ENCODE data around the gene FAM110A. TPM values are rescaled to one million over a fixed set of nuclear protein-coding genes. Genes with fewer than 3 reads are reported as not detected.

FAM110A gene
- total and polyA plus RNA-seq, 2 of the 8 experiments (the other 6 are each of a cell fraction or from before 2014, with no cell fraction given): 10.1 to 10.9 TPM

GRCh38 chr20:891058-891705 is 57.7 kb downstream of the FAM110A start:
- Histone ChIP-seq H3K27me3 (replicated peaks in 1 of 4; ENCODE audit: control insufficient read depth in 3 of 4, extremely low read depth in 1 of 4, insufficient read depth in 3 of 4, low read length in 3 of 4) (no peaks in the 10 kb centered on the region; a peak in 1 of 7 replicates), H4K5ac (ENCODE audit: insufficient read length, low read depth, low read length) (no peak overlapping the region), H3K9me3 (ENCODE audit: insufficient read depth in 2 of 2, low read depth in 1 of 2, low read length in 1 of 2) (no peaks in the 10 kb centered on the region), H3K23me2 (ENCODE audit: low read depth, low read length) (no peaks in the 10 kb centered on the region), H3K4me3 (ENCODE audit: extremely low read depth in 1 of 4, insufficient read depth in 2 of 4, low read depth in 3 of 4, low read length in 4 of 4) (no peak overlapping the region), H3K4me1 (replicated peaks in 1 of 4; ENCODE audit: control insufficient read depth in 3 of 4, insufficient read depth in 4 of 4, low read length in 3 of 4) (no peaks in the 10 kb centered on the region), H2BK5ac (ENCODE audit: low read depth, low read length) (no peak overlapping the region), H4K8ac (ENCODE audit: extremely low read depth, insufficient read depth, low read length) (no peak overlapping the region), H2BK20ac (ENCODE audit: low read length) (no peak overlapping the region), H2BK120ac (replicated peaks; ENCODE audit: low read depth, low read length) (no peak overlapping the region), H4K91ac (replicated peaks; ENCODE audit: insufficient read length, low read length) (peak overlapping the region; percentile 6), H3K27ac (ENCODE audit: low read depth, low read length) (no peak overlapping the region), H2AK5ac (ENCODE audit: low read depth, low read length) (no peak overlapping the region), H4K20me1 (replicated peaks in 1 of 2; ENCODE audit: control insufficient read depth in 1 of 2, insufficient read depth in 2 of 2, low read length in 2 of 2) (no peaks in the 10 kb centered on the region), H3K56ac (replicated peaks; ENCODE audit: insufficient read length, low read depth, low read length) (no peak overlapping the region), H3K79me2 (ENCODE audit: control insufficient read depth in 1 of 2, insufficient read depth in 2 of 2, low read length in 2 of 2) (no peaks in the 10 kb centered on the region), H3K14ac (ENCODE audit: insufficient read length) (no peak overlapping the region), H3K36me3 (ENCODE audit: control insufficient read depth in 2 of 4, insufficient read depth in 4 of 4, low read length in 3 of 4) (no peaks in the 10 kb centered on the region), H3K9ac (replicated peaks in 1 of 4; ENCODE audit: extremely low read depth in 1 of 4, low read depth in 3 of 4, low read length in 3 of 4) (no peak overlapping the region), H3K18ac (ENCODE audit: extremely low read depth, low read length) (no peak overlapping the region), H2BK15ac (ENCODE audit: low read length) (no peak overlapping the region), H3K4me2 (ENCODE audit: insufficient read depth in 1 of 2, low read depth in 2 of 2, low read length in 2 of 2) (no peak overlapping the region), H3K79me1 (ENCODE audit: low read depth, low read length) (no peaks in the 10 kb centered on the region), H3K4ac (replicated peaks; ENCODE audit: insufficient read length, low read depth, low read length) (no peak overlapping the region), H2AFZ (ENCODE audit: low read length) (no peak overlapping the region), H3K23ac (ENCODE audit: insufficient read length) (no peak overlapping the region), H2BK12ac (ENCODE audit: low read depth, low read length) (no peak overlapping the region)
- WGBS, 2 experiments (ENCODE audit: extremely low coverage in 1 of 2, insufficient coverage in 1 of 2, insufficient read length in 1 of 2, insufficient replicate concordance in 2 of 2, low coverage in 1 of 2, low lambda C conversion rate in 2 of 2, missing lambda C conversion rate in 1 of 2): 93% methylated on average over 6 of the region's 6 CpGs; no CpG with 5 or more reads in 1 of the 2 experiments
- POLR2A ChIA-PET (ENCODE audit: partially characterized antibody): interaction anchor here (1.7 kb wide), 1 partner anchor 72 kb away, joined by 4 read pairs; no protein-coding TSS in a partner anchor
- DNase-seq (ENCODE audit: low read depth in 1 of 2, low spot score in 2 of 2) (no peak), FAIRE-seq (no peak)
- CTCF ChIA-PET (ENCODE audit: partially characterized antibody): interaction anchor here (0.9 to 14.5 kb wide), 6 partner anchors 15 to 75 kb away, joined by 3 to 191 read pairs (median 5); no protein-coding TSS in a partner anchor
- TF ChIP-seq EP300 (IDR thresholded peaks at IDR 0.05; ENCODE audit: borderline replicate concordance in 1 of 2, low read depth in 2 of 2, low read length in 2 of 2): no peak
- TF ChIP-seq HDAC6 (IDR thresholded peaks at IDR 0.05; ENCODE audit: low read depth, low read length): no peak
- TF ChIP-seq RAD21 (IDR thresholded peaks at IDR 0.05 in 1 of 2, conservative IDR thresholded peaks at IDR 0.05 in 1 of 2; ENCODE audit: low read depth in 2 of 2, low read length in 2 of 2): no peak
- TF ChIP-seq MAX (IDR thresholded peaks at IDR 0.05): no peak
- no peak for TF ChIP-seq TCF12 (IDR thresholded peaks at IDR 0.05; ENCODE audit: low read depth, low read length)
- no peak for TF ChIP-seq CTBP2 (IDR thresholded peaks at IDR 0.05; ENCODE audit: borderline replicate concordance, insufficient read depth, insufficient read length, low read length)
- TF ChIP-seq RFX5 (IDR thresholded peaks at IDR 0.05; ENCODE audit: borderline replicate concordance, low read depth, low read length): no peak
- no peak for TF ChIP-seq KDM1A (IDR thresholded peaks at IDR 0.05; ENCODE audit: borderline replicate concordance, low read length)
- TF ChIP-seq EGR1 (IDR thresholded peaks at IDR 0.05; ENCODE audit: borderline replicate concordance, low read depth, low read length): no peak
- TF ChIP-seq PHF8 (conservative IDR thresholded peaks at IDR 0.05; ENCODE audit: low read depth, low read length): no peak
- no peak for TF ChIP-seq JUND (IDR thresholded peaks at IDR 0.05; ENCODE audit: low read length)
- no peak for TF ChIP-seq RBBP5 (IDR thresholded peaks at IDR 0.05; ENCODE audit: borderline replicate concordance, low read depth, low read length)
